Activated T-helper 1 cell treated with anti-CD3 and anti-CD28 coated beads, Interleukin-12 subunit alpha, Interleukin-12 subunit beta, Interleukin-2, Interleukin-4 antibody, amounts not matched to agents 30 ng/mL and 10 ng/mL and 1 ng/mL, durations not matched to agents 14 hours and 24 hours and 36 hours (primary cell): ENCODE results near the gene ROPN1L. TPM values are rescaled to one million over a fixed set of nuclear protein-coding genes. Genes with fewer than 3 reads are reported as not detected.

ENCODE experiments used
- DNase-seq: peaks from one replicate; pipeline ENCODE4 v3.0.0; 2021; ENCODE audit warnings: low spot score
- H3K27ac Mint-ChIP-seq: one replicate; pipeline ENCODE4 v1.8.0; 2021; ENCODE audit warnings: mild to moderate bottlenecking, mixed read lengths
- H3K27me3 Mint-ChIP-seq: one replicate; pipeline ENCODE4 v1.8.0; 2022; ENCODE audit warnings: mild to moderate bottlenecking, moderate library complexity, mixed read lengths; ENCODE audit not compliant: insufficient read depth
- H3K36me3 Mint-ChIP-seq: one replicate; pipeline ENCODE4 v1.8.0; 2021; ENCODE audit warnings: low read depth, mixed read lengths
- H3K4me1 Mint-ChIP-seq: one replicate; pipeline ENCODE4 v1.8.0; 2021; ENCODE audit warnings: low read depth, mixed read lengths
- H3K4me3 Mint-ChIP-seq: one replicate; pipeline ENCODE4 v1.8.0; 2021; ENCODE audit warnings: mild to moderate bottlenecking, moderate library complexity, mixed read lengths
- H3K9me3 Mint-ChIP-seq: one replicate; pipeline ENCODE4 v1.8.0; 2021; ENCODE audit warnings: mixed read lengths
- intact Hi-C: fragments of 100-400 bp; cut with micrococcal nuclease; formaldehyde crosslinking; loops from one replicate; pipeline ENCODE4 v1.15.1; 2024
- total RNA-seq: library from RNA; stranded (reverse); gene quantifications from 2 replicates; pipeline ENCODE4 v1.2.3, GENCODE V29; 2022

ROPN1L gene
- total RNA-seq, 1 donor from 2014 or later: 0.16 TPM

- Mint-ChIP-seq H3K36me3 (peaks cover under 1% of the 10 kb centered on the region), H3K27me3 (peaks cover 3% of the 10 kb centered on the region), H3K4me1 (no peaks in the 10 kb centered on the region), H3K27ac (no peak overlapping the region), H3K9me3 (no peaks in the 10 kb centered on the region), H3K4me3 (no peak overlapping the region)
- no peak for DNase-seq
- intact Hi-C loops: loop anchor here (5.0 kb wide), 2 partner anchors 123 to 1568 kb away; no protein-coding TSS in a partner anchor
Measured at GRCh38 chr5:10454591-10455276, 13.1 kb downstream of the ROPN1L start.

- H3K4me3 Mint-ChIP-seq: no peak overlapping the region
- H3K9me3 Mint-ChIP-seq: no peaks in the 10 kb centered on the region
- H3K4me1 Mint-ChIP-seq: no peaks in the 10 kb centered on the region
- H3K27ac Mint-ChIP-seq: no peak overlapping the region
- no peak for DNase-seq
- no peaks in the 10 kb centered on the region for H3K36me3 Mint-ChIP-seq
- intact Hi-C loops: no loop called here
- H3K27me3 Mint-ChIP-seq: peaks cover 3% of the 10 kb centered on the region
Measured at GRCh38 chr5:10455277-10455670, 13.6 kb downstream of the ROPN1L start.

GRCh38 chr5:10456583-10457420, 15.1 kb downstream of the ROPN1L start:
- Mint-ChIP-seq H3K9me3 (no peaks in the 10 kb centered on the region), H3K27ac (no peak overlapping the region), H3K4me3 (no peak overlapping the region), H3K36me3 (no peaks in the 10 kb centered on the region), H3K27me3 (peaks cover 3% of the 10 kb centered on the region), H3K4me1 (no peaks in the 10 kb centered on the region)
- intact Hi-C loops: no loop called here
- DNase-seq: no peak

DNA sequence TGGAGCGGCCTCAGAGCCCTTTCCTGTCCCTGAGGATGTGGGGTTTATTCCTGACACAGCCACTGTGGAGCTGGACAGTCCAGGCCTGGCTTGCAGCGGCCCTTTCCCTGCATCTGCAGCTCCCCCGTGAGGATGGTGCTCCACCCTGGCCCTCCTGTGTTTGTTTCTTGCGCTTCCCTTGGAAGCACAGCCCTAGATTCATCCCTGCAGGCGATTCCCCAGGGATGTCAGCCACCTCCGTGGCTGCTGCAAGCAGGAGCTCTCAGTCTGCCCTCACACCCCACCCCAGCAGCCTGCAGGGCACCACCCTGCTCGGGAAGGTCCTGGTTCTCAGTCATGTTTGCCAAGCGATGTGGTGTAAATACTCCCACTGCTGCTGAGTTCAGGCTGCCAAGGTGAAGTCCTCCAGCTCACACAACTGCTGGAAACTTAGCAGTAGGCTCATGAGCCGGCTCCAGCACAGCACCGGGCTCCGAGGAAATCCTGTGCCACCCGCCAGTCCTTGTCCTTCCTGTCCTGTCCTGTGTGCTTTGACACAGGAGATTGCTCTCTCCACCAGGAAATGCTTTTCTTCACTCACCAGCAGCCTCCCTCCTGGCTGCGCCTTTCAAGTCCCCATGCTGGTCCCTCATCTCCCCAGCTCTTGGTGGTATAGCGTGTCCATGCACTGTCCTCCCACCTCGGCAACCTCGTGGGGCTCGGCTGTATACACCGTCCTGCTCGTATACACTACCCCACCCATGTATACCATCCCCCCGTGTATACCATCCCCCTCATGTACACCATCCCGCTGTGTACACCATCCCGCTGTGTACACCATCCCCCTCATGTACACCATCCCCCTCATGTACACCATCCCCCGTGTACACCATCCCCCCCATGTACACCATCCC, 16.2 kb downstream of the ROPN1L start:
- Mint-ChIP-seq H3K9me3 (no peaks in the 10 kb centered on the region), H3K27me3 (peaks cover 3% of the 10 kb centered on the region), H3K4me1 (no peaks in the 10 kb centered on the region), H3K4me3 (no peak overlapping the region), H3K36me3 (no peaks in the 10 kb centered on the region), H3K27ac (no peak overlapping the region)
- no peak for DNase-seq
- intact Hi-C loops: no loop called here

GRCh38 chr5:10459080-10460055, 17.7 kb downstream of the ROPN1L start:
- no peak overlapping the region for H3K27ac Mint-ChIP-seq
- H3K4me3 Mint-ChIP-seq: no peak overlapping the region
- no peaks in the 10 kb centered on the region for H3K4me1 Mint-ChIP-seq
- H3K36me3 Mint-ChIP-seq: no peaks in the 10 kb centered on the region
- no peak for DNase-seq
- intact Hi-C loops: no loop called here
- H3K27me3 Mint-ChIP-seq: peaks cover 3% of the 10 kb centered on the region
- H3K9me3 Mint-ChIP-seq: no peaks in the 10 kb centered on the region

DNA sequence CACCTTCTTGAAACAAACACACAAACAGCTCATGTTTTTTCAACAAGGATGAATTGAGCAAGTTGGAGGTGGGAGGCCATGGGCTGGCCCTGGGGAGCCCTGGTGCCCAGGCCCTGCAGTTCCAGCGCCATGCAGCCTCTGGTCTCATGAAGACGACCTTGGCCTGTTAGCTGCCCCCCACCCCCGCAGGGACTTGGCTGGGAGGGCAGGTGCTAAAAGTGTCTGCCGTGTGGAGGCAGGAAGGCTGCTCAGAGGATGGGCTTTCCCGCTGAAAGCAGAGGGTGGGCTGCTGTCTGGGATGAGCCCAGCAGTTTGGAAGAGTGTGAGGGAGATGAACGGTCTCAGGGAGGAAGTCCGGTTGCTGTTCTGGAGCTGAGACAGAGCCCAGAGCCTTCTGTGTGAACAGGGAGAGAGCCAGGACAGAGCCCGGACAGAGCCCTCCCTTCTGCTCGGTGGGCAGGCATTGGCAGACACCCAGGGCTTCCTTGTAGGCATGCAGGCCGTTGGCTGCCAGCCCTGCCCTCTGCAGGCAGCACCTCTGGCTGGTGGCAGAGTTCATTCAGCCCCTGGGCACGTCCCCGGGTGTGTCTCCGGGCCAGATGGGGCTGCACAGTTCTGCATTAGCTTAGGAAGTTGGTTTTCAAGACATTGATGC, 18.7 kb downstream of the ROPN1L start:
- Mint-ChIP-seq H3K9me3 (no peaks in the 10 kb centered on the region), H3K4me1 (no peaks in the 10 kb centered on the region), H3K27ac (no peak overlapping the region), H3K4me3 (no peak overlapping the region), H3K36me3 (no peaks in the 10 kb centered on the region), H3K27me3 (peaks cover 3% of the 10 kb centered on the region)
- intact Hi-C loops: no loop called here
- DNase-seq: no peak

DNA sequence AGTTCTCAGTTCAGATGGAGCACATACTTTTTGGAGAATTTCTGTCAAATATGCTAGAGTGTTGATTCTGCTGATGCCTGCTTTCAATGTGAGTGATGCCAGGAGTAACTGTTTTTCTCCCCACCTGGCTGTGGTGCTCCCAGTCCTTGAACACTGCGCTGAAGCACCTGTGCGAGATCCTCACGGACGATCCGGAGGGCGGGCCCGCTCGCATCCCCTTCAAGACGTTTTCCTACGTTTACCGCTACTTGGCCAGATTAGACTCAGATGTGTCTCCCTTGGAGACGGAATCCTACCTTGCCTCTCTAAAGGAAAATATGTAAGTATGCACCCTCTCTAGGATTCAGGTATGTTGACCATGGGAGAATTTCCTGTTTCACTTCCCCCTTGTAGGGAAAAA, 19.4 kb downstream of the ROPN1L start:
- Mint-ChIP-seq H3K27ac (no peak overlapping the region), H3K36me3 (no peaks in the 10 kb centered on the region), H3K27me3 (peaks cover 2% of the 10 kb centered on the region), H3K9me3 (no peaks in the 10 kb centered on the region), H3K4me3 (no peak overlapping the region), H3K4me1 (no peaks in the 10 kb centered on the region)
- intact Hi-C loops: no loop called here
- DNase-seq: no peak

DNA sequence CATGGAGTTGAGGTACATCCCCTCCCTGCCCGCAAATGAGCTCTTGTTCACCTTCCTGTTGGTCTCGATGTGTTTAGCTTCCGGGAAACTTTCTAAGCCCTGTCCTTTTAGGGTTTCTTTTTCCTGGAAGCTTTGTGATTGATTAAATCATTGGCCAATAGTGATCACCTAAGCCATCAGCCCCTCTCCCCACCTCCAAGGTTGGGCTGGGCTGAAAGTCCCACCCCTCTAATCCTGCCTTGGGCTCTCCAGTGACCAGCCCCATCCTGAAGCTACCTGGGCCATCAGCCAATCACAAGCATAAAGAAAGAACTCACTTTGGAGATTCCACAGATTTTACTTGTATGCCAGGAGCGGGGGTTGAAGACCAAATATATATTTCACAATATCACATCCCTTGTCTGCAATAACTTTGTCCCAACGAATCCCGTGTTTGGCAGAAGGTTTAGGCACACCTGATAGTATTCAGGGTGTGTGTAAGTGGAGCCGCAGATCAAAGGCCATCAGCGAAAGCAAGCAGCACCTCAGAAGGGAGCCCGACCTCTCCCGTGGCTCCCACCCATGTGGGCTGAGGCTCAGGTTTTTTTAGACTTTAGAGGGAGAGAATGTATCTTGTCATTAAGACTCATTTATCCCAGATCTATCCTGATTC, 20.4 kb downstream of the ROPN1L start:
- no peak for DNase-seq
- no peak overlapping the region for H3K4me3 Mint-ChIP-seq
- no peaks in the 10 kb centered on the region for H3K9me3 Mint-ChIP-seq
- no peak overlapping the region for H3K27ac Mint-ChIP-seq
- peaks cover 2% of the 10 kb centered on the region for H3K27me3 Mint-ChIP-seq
- intact Hi-C loops: no loop called here
- H3K36me3 Mint-ChIP-seq: no peaks in the 10 kb centered on the region
- H3K4me1 Mint-ChIP-seq: peaks cover 2% of the 10 kb centered on the region

DNA sequence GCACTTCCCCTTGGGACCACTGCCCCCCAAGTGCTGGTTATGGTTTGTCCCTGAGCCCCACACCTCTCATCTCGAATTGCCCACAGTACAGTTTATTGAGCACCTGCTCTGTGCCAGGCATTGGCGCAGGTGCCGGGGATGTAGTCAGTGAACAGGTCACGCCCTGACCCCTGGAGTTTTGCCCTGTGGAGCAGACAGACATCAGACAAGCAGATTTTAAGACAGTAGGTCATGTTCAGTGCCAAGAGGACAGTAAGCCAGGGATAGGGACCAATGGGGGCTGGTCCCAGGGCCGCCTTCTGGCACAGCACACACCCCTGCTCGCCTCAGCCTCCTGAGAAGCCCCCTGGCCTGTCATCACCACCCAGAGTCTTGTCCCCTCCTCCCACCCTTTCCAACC, 21.9 kb downstream of the ROPN1L start:
- H3K27me3 Mint-ChIP-seq: peaks cover 2% of the 10 kb centered on the region
- peaks cover 17% of the 10 kb centered on the region for H3K4me1 Mint-ChIP-seq
- H3K4me3 Mint-ChIP-seq: no peak overlapping the region
- DNase-seq: no peak
- H3K36me3 Mint-ChIP-seq: no peaks in the 10 kb centered on the region
- H3K27ac Mint-ChIP-seq: no peak overlapping the region
- intact Hi-C loops: no loop called here
- no peaks in the 10 kb centered on the region for H3K9me3 Mint-ChIP-seq

- H3K4me1 Mint-ChIP-seq: peaks cover 17% of the 10 kb centered on the region
- no peak overlapping the region for H3K27ac Mint-ChIP-seq
- H3K4me3 Mint-ChIP-seq: no peak overlapping the region
- H3K27me3 Mint-ChIP-seq: peaks cover 2% of the 10 kb centered on the region
- no peaks in the 10 kb centered on the region for H3K36me3 Mint-ChIP-seq
- DNase-seq: no peak
- intact Hi-C loops: no loop called here
- H3K9me3 Mint-ChIP-seq: no peaks in the 10 kb centered on the region
Measured at GRCh38 chr5:10464173-10464572, 22.5 kb downstream of the ROPN1L start.

DNA sequence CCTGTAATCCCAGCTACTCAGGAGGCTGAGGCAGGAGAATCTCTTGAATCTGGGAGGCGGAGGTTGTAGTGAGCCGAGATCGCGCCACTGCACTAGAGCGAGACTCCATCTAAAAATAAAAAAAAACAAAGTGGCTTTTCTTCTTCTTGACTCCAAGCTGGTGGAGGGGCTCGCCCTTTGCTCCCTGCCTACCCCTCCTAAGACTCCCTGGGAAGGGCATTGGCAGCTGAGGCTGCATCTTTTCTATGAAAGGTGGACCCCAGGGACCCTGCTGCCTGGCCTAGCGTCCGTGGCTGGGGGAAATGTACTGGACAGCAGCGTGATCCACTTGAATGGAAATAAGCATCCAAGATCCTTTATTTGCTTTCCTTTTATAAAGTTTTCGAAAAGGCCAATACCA, 24.0 kb downstream of the ROPN1L start:
- Mint-ChIP-seq H3K9me3 (no peaks in the 10 kb centered on the region), H3K27ac (no peak overlapping the region), H3K27me3 (peaks cover 2% of the 10 kb centered on the region), H3K4me3 (no peak overlapping the region), H3K4me1 (peaks cover 17% of the 10 kb centered on the region), H3K36me3 (no peaks in the 10 kb centered on the region)
- intact Hi-C loops: no loop called here
- no peak for DNase-seq
